Measurements from ENCODE around the gene CDHR1.
"Not testable (repeated sequence)": the region's sequence is repeated elsewhere in the genome, so short reads cannot be mapped to it uniquely, and the experiment has no call there.

The CDHR1 gene

DNA sequence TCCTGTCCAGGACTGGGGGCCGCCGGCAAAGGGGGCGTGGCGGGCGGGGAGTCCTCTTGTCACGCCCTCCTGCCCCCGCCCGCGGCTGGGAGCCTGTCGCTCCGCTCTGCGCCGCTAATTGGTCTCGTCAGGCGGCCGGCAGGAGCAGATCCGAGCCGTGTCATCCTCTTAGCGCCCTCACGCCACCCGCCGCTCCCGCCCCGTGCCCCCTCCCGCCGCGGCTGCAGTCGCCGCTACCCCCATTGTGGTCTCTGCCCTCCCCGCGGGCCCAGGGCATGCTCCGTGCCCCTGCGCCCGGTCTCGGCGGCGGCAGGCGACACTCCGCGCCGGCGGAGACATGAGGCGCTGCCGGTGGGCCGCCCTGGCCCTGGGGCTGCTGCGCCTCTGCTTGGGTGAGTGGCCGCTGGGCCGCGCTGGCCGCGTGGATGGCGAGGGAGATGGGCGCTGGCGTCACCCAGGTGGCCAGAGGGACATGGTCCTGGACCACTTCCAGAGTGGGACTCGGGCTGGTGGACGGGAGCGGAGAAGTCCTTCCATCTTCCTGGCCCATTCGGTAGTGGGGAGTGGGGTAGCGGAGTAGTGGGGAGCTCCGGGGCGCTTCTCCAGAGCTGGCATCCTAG, at the start of gene CDHR1:
TSS of gene CDHR1 (plus strand) at position 114 of the 620 bp plus-strand sequence. CDS start at position 338, 224 bp downstream.
- no peaks in the 10 kb centered on the region for H3K79me2 ChIP-seq (ENCODE audit: control insufficient read depth, insufficient read depth, low read length, unreplicated experiment)
- no peaks in the 10 kb centered on the region for H3K36me3 ChIP-seq (ENCODE audit: insufficient read depth, low read length)
- H3K27me3 ChIP-seq (ENCODE audit: insufficient read depth, low read length), result peaks cover 89% of the 10 kb centered on the region
- no peak within 1 kb of the TSS for H3K27ac ChIP-seq (ENCODE audit: low read depth, low read length)
- H3K4me1 ChIP-seq (ENCODE audit: control insufficient read depth, insufficient read depth, low read length, unreplicated experiment), result no peaks in the 10 kb centered on the region
- no peak within 1 kb of the TSS for H2AFZ ChIP-seq (ENCODE audit: low read length, unreplicated experiment)
- peak within 1 kb of the TSS; percentile 62 for H3K4me3 ChIP-seq (ENCODE audit: low read depth, low read length)

DNA sequence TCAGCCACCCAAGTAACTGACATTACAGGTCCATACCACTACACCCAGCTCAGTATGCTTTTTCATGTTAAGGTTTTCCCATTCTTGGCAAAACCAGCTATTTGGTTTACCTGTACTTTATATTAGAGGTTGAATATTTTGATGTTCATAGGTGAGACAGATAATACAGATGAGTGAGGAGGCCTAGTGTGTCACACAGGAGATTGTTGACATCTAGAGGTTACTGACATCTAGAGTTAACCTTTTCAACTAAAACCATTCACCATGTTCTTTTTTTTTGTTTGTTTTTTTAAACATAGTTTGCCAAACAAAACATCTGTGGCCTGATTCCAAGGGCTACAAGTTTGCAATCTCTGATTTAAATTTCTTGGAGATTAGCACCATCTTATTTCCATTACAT, 47.0 kb upstream of the CDHR1 start:
- Histone ChIP-seq H3K79me2 (ENCODE audit: control insufficient read depth, insufficient read depth, low read length, unreplicated experiment) (no peaks in the 10 kb centered on the region), H3K4me3 (ENCODE audit: low read depth, low read length) (no peak overlapping the region), H3K36me3 (ENCODE audit: insufficient read depth, low read length) (peaks cover 54% of the 10 kb centered on the region)

DNA sequence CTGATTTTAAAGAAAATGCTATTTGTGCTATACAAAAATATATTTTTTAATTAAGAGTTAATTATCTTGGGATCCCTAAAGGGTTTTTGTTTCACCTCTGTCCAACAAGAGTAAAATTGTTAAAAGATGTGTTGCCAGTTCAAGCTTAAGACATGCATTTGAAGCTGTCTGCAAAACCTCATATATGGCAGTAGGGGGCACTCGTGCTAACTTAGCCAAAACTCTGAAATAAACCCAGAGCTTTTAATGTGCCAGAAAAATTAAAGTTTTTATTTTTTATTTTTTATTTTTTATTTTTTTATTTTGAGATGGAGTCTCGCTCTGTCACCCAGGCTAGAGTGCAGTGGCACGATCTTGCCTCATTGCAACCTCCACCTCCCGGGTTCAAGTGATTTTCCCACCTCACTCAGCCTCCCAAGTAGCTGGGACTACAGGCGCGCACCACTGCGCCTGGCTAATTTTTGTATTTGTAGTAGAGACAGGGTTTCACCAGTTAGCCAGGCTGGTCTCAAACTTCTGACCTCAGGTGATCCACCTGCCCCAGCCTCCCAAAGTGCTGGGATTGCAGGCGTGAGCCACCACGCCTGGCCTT, 46.2 kb upstream of the CDHR1 start:
- not testable (repeated sequence) for H3K27ac ChIP-seq (ENCODE audit: low read depth, low read length); H3K79me2 ChIP-seq (ENCODE audit: control insufficient read depth, insufficient read depth, low read length, unreplicated experiment); H3K4me3 ChIP-seq (ENCODE audit: low read depth, low read length); H3K27me3 ChIP-seq (ENCODE audit: insufficient read depth, low read length); H2AFZ ChIP-seq (ENCODE audit: low read length, unreplicated experiment); H3K4me1 ChIP-seq (ENCODE audit: control insufficient read depth, insufficient read depth, low read length, unreplicated experiment)
- H3K36me3 ChIP-seq (ENCODE audit: insufficient read depth, low read length), result peaks cover 54% of the 10 kb centered on the region

More for the DNA sequence above, 47.0 kb upstream of the CDHR1 start:
- no peak overlapping the region for H3K27ac ChIP-seq (ENCODE audit: low read depth, low read length)
- no peaks in the 10 kb centered on the region for H3K27me3 ChIP-seq (ENCODE audit: insufficient read depth, low read length)
- H3K4me1 ChIP-seq (ENCODE audit: control insufficient read depth, insufficient read depth, low read length, unreplicated experiment), result no peaks in the 10 kb centered on the region
- no peak overlapping the region for H2AFZ ChIP-seq (ENCODE audit: low read length, unreplicated experiment)

DNA sequence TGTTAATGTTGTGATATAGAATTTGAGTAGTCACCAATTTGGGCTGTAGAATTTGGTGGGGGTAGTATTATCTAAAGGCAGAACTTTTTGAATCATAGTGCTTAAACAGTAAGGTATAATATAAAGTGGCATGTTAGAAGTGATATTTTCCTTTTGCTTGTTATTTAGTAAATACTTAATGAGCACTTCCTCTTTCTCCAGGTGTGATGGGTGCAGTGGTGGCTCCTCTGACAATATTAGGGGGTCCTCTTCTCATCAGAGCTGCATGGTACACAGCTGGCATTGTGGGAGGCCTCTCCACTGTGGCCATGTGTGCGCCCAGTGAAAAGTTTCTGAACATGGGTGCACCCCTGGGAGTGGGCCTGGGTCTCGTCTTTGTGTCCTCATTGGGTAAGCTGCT, 44.5 kb upstream of the CDHR1 start:
- Histone ChIP-seq H3K36me3 (ENCODE audit: insufficient read depth, low read length) (peaks cover 53% of the 10 kb centered on the region), H3K27me3 (ENCODE audit: insufficient read depth, low read length) (no peaks in the 10 kb centered on the region), H3K4me3 (ENCODE audit: low read depth, low read length) (no peak overlapping the region)

DNA sequence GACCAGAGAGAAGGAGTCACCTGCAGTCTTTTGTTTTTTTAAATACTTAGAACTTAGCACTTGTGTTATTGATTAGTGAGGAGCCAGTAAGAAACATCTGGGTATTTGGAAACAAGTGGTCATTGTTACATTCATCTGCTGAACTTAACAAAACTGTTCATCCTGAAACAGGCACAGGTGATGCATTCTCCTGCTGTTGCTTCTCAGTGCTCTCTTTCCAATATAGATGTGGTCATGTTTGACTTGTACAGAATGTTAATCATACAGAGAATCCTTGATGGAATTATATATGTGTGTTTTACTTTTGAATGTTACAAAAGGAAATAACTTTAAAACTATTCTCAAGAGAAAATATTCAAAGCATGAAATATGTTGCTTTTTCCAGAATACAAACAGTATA, 41.6 kb upstream of the CDHR1 start:
- H3K4me1 ChIP-seq (ENCODE audit: control insufficient read depth, insufficient read depth, low read length, unreplicated experiment), result no peaks in the 10 kb centered on the region
- no peak overlapping the region for H2AFZ ChIP-seq (ENCODE audit: low read length, unreplicated experiment)
- H3K27ac ChIP-seq (ENCODE audit: low read depth, low read length), result no peak overlapping the region
- H3K36me3 ChIP-seq (ENCODE audit: insufficient read depth, low read length), result peaks cover 41% of the 10 kb centered on the region
- H3K4me3 ChIP-seq (ENCODE audit: low read depth, low read length), result no peak overlapping the region
- no peaks in the 10 kb centered on the region for H3K27me3 ChIP-seq (ENCODE audit: insufficient read depth, low read length)
- H3K79me2 ChIP-seq (ENCODE audit: control insufficient read depth, insufficient read depth, low read length, unreplicated experiment), result no peaks in the 10 kb centered on the region

More for the DNA sequence above, 44.5 kb upstream of the CDHR1 start:
- Histone ChIP-seq H3K79me2 (ENCODE audit: control insufficient read depth, insufficient read depth, low read length, unreplicated experiment) (no peaks in the 10 kb centered on the region), H3K4me1 (ENCODE audit: control insufficient read depth, insufficient read depth, low read length, unreplicated experiment) (no peaks in the 10 kb centered on the region), H3K27ac (ENCODE audit: low read depth, low read length) (no peak overlapping the region), H2AFZ (ENCODE audit: low read length, unreplicated experiment) (no peak overlapping the region)

DNA sequence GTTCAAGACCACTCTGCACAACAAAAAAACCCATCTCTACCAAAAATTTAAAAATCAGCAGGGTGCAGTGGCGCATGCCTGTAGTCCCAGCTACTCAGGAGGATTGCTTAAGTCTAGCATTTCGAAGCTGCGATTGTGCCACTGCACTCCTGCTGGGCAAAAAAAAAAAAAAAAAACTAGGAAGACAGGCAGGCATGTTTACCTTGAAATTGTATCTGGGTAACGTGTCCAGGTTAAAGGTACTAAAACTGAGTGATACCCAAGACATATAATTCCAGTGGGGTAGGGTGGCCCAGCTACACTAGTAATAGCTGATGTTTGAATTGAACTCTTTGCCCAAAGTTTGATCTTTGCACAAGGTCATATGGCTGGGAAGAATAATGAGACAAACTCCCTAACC, 38.8 kb upstream of the CDHR1 start:
- Histone ChIP-seq H3K79me2 (ENCODE audit: control insufficient read depth, insufficient read depth, low read length, unreplicated experiment) (no peaks in the 10 kb centered on the region), H3K27ac (ENCODE audit: low read depth, low read length) (no peak overlapping the region), H3K4me3 (ENCODE audit: low read depth, low read length) (no peak overlapping the region), H3K4me1 (ENCODE audit: control insufficient read depth, insufficient read depth, low read length, unreplicated experiment) (no peaks in the 10 kb centered on the region), H3K36me3 (ENCODE audit: insufficient read depth, low read length) (peaks cover 32% of the 10 kb centered on the region), H3K27me3 (ENCODE audit: insufficient read depth, low read length) (no peaks in the 10 kb centered on the region), H2AFZ (ENCODE audit: low read length, unreplicated experiment) (no peak overlapping the region)

DNA sequence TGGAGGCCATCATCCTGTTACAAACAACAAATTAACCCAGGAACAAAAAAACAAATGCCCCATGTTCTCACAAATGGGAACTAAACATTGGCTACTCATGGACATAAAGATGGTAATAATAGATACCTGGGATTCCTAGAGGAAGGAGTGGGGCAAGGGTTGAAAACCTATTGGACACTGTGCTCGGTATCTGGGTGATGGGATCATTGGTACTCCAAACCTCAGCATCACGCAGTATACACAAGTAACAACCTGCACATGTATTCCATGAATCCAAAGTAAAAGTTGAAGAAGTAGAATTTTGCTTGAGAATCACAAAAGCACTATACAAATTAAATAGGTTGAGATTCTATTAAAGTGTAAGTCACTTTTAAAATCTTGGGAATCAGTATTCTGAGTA, 38.3 kb upstream of the CDHR1 start:
- Histone ChIP-seq H2AFZ (ENCODE audit: low read length, unreplicated experiment) (no peak overlapping the region), H3K27ac (ENCODE audit: low read depth, low read length) (no peak overlapping the region), H3K79me2 (ENCODE audit: control insufficient read depth, insufficient read depth, low read length, unreplicated experiment) (no peaks in the 10 kb centered on the region), H3K4me1 (ENCODE audit: control insufficient read depth, insufficient read depth, low read length, unreplicated experiment) (no peaks in the 10 kb centered on the region), H3K4me3 (ENCODE audit: low read depth, low read length) (no peak overlapping the region), H3K36me3 (ENCODE audit: insufficient read depth, low read length) (peaks cover 28% of the 10 kb centered on the region), H3K27me3 (ENCODE audit: insufficient read depth, low read length) (no peaks in the 10 kb centered on the region)

DNA sequence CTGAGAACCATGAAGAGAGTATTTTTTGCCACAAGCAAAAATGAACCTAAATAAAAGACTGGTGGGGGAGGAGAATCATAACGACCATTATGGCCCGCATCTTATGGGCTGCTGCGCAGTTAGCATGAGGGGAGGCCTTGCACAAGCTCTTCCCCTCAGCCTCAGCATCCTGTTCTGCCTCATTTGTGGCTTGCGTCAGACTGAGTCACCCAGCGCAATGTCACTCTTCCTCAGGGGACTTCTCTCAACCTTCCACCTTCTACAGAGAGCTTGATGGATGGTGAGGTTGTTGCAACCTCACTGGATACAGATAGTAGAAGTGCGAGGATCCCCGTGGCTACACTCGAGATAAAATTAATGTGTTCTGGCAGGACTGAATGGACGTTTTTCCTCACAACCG, 37.6 kb upstream of the CDHR1 start:
- no peaks in the 10 kb centered on the region; the same call in 1 of the 2 replicates for H3K27me3 ChIP-seq (ENCODE audit: insufficient read depth, low read length)
- H3K4me1 ChIP-seq (ENCODE audit: control insufficient read depth, insufficient read depth, low read length, unreplicated experiment), result no peaks in the 10 kb centered on the region
- no peak overlapping the region for H3K27ac ChIP-seq (ENCODE audit: low read depth, low read length)
- H3K4me3 ChIP-seq (ENCODE audit: low read depth, low read length), result no peak overlapping the region
- peaks cover 28% of the 10 kb centered on the region for H3K36me3 ChIP-seq (ENCODE audit: insufficient read depth, low read length)
- no peak overlapping the region for H2AFZ ChIP-seq (ENCODE audit: low read length, unreplicated experiment)
- H3K79me2 ChIP-seq (ENCODE audit: control insufficient read depth, insufficient read depth, low read length, unreplicated experiment), result no peaks in the 10 kb centered on the region

DNA sequence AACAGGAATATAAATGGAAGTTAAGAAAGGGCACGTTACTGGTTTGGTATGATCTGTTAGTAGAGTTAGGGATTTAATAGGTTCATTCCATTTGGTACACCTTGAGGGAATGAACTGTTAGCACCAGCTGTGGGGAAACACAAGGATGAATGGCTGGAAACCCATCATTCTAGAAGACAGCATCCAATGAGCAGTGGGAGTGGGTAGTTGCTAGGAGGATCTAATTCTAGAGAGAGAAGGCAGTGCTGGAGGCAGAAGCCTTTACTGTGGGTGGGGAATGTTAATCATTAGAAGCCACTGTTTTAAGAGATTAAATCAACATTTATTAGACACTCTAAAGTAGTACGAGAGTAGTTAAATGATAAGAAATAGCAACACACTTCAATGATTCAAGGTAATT, 36.3 kb upstream of the CDHR1 start:
- Histone ChIP-seq H2AFZ (ENCODE audit: low read length, unreplicated experiment) (no peak overlapping the region), H3K27ac (ENCODE audit: low read depth, low read length) (no peak overlapping the region), H3K79me2 (ENCODE audit: control insufficient read depth, insufficient read depth, low read length, unreplicated experiment) (no peaks in the 10 kb centered on the region), H3K4me3 (ENCODE audit: low read depth, low read length) (no peak overlapping the region), H3K4me1 (ENCODE audit: control insufficient read depth, insufficient read depth, low read length, unreplicated experiment) (no peaks in the 10 kb centered on the region), H3K27me3 (ENCODE audit: insufficient read depth, low read length) (no peaks in the 10 kb centered on the region; the same call in 1 of the 2 replicates), H3K36me3 (ENCODE audit: insufficient read depth, low read length) (peaks cover 17% of the 10 kb centered on the region)

DNA sequence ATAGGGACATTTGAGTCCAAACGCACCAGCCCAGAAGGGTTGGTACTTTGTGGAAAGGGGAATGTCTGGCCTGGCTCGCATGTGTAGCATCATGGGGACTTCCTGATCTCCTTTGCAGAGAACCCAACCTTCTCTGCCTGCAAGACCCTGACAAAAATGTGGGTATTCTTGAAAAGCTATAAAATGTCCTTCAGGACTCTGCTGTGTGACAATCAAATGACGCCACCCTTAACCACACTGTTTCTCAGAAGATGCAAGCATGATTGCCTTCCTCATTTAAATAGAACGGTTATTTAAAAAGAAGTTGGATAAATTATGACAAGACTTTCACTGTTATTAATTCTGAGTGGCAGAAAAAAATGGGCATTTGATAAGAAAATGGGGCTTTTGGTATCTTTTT, 35.8 kb upstream of the CDHR1 start:
- Histone ChIP-seq H3K4me3 (ENCODE audit: low read depth, low read length) (no peak overlapping the region), H3K27ac (ENCODE audit: low read depth, low read length) (no peak overlapping the region), H3K79me2 (ENCODE audit: control insufficient read depth, insufficient read depth, low read length, unreplicated experiment) (no peaks in the 10 kb centered on the region), H3K36me3 (ENCODE audit: insufficient read depth, low read length) (peaks cover 12% of the 10 kb centered on the region), H3K27me3 (ENCODE audit: insufficient read depth, low read length) (peaks cover 5% of the 10 kb centered on the region), H3K4me1 (ENCODE audit: control insufficient read depth, insufficient read depth, low read length, unreplicated experiment) (no peaks in the 10 kb centered on the region), H2AFZ (ENCODE audit: low read length, unreplicated experiment) (no peak overlapping the region)

DNA sequence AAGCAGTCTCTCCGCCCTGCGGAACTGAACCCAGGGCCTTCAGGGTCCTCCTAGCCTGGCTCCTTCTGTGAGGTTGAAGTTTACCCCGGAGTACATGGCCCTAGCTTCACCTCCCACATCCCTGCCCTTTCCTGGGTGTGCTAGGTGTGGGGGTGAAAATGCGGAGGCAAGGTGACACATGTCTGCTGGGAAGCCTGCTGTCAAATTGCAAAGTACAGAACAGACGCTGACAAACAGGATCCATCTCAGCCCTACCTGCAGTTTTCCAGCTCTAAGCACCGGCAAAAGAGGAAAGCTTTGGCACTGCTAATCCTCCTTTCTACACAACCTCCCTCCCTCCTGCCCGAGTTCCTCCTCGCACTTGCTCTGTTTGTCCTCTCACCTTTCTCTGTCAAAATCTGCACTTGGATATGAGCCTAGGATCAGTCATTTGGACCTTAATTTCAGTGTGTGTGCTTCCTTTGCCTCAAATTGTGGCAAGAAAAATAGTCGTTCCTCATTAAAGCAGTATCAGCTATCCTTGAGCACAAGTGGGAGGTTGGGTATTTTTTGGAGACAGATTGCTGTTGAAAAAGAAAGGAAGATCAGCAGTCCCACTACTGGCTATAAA, 35.2 kb upstream of the CDHR1 start:
- no peaks in the 10 kb centered on the region for H3K4me1 ChIP-seq (ENCODE audit: control insufficient read depth, insufficient read depth, low read length, unreplicated experiment)
- H2AFZ ChIP-seq (ENCODE audit: low read length, unreplicated experiment), result no peak overlapping the region
- H3K27me3 ChIP-seq (ENCODE audit: insufficient read depth, low read length), result peaks cover 10% of the 10 kb centered on the region
- no peak overlapping the region for H3K4me3 ChIP-seq (ENCODE audit: low read depth, low read length)
- no peaks in the 10 kb centered on the region for H3K79me2 ChIP-seq (ENCODE audit: control insufficient read depth, insufficient read depth, low read length, unreplicated experiment)
- H3K27ac ChIP-seq (ENCODE audit: low read depth, low read length), result no peak overlapping the region
- peaks cover 7% of the 10 kb centered on the region for H3K36me3 ChIP-seq (ENCODE audit: insufficient read depth, low read length)
